Measurements from ENCODE around the gene CD300A.

DNA sequence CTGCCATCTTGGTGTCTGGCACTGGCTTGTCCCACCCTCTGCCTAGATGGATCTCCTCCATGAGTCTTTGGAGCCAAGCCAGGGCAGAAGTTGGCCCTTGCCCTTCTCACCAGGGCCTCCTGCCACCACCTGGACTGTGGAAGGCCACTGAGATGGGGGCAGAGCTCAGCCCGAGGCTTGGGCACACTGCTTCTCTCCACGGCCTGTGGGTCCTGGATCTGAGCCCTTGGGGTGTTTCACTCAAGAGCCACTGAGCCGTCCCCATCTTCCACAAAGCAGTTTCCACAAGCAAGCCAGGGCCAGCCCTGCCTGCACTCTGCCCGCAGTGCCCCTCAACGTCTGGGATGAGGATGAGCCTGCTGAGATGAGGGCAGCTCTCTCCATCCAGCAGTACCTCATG lies 16.7 kb upstream of the CD300A start:
- TF ChIP-seq, protein P1, sequence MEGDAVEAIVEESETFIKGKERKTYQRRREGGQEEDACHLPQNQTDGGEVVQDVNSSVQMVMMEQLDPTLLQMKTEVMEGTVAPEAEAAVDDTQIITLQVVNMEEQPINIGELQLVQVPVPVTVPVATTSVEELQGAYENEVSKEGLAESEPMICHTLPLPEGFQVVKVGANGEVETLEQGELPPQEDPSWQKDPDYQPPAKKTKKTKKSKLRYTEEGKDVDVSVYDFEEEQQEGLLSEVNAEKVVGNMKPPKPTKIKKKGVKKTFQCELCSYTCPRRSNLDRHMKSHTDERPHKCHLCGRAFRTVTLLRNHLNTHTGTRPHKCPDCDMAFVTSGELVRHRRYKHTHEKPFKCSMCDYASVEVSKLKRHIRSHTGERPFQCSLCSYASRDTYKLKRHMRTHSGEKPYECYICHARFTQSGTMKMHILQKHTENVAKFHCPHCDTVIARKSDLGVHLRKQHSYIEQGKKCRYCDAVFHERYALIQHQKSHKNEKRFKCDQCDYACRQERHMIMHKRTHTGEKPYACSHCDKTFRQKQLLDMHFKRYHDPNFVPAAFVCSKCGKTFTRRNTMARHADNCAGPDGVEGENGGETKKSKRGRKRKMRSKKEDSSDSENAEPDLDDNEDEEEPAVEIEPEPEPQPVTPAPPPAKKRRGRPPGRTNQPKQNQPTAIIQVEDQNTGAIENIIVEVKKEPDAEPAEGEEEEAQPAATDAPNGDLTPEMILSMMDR (optimal IDR thresholded peaks at IDR 0.05 in 1 of 3, IDR thresholded peaks at IDR 0.05 in 1 of 3, conservative IDR thresholded peaks at IDR 0.05 in 1 of 3; ENCODE audit: extremely low read depth in 1 of 3, insufficient read depth in 2 of 3, low read length in 3 of 3) = no peak
- TF ChIP-seq EZH2 (IDR thresholded peaks at IDR 0.05; ENCODE audit: low read length) = no peak
